ENCODE results near the gene CABP4.
A peak's percentile ranks its signal among the peaks of the same experiment; 100 is the strongest.

Gene CABP4

DNA sequence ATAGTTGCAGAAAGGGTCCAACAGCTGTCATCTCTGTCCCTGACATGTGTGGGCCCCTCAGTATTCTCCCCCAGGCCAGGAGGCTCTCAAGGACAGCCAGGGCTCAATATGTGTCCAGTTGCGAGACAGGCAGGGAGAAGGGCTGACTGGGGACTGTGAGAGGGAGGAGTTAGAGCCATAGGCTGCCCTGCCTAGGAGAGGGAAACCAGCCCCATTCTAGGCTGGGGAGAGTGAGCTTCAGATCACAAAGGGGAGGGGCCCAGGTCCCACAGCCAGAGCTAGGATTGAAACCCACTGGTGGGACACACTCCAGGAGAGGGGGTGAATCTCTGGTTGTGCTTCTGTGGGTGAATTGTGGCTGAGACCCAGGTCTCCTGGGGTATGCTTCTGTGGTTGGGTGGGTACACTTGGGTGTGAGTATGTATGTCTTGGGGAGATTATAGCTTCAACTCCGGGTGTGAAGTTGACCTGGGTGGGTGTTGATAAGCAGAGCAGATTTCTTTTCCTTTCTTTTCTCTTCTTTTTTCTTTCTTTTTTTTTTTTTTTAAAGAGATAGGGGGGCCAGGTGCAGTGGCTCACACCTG is 41.8 kb upstream of the CABP4 start:
- Histone ChIP-seq H3K4me1 (ENCODE audit: insufficient read depth, low read length, severe bottlenecking) (peaks cover 64% of the 10 kb centered on the region), H3K4me2 (ENCODE audit: low read length) (no peak overlapping the region), H3K27ac (ENCODE audit: low read depth, low read length, poor library complexity, severe bottlenecking) (no peak overlapping the region), H3K79me2 (ENCODE audit: insufficient read depth, low read length) (no peaks in the 10 kb centered on the region), H2AFZ (ENCODE audit: low read length) (no peak overlapping the region), H3F3A (ENCODE audit: insufficient read depth, low read length) (no peaks in the 10 kb centered on the region), H3K9me3 (ENCODE audit: low read length) (no peaks in the 10 kb centered on the region), H3K27me3 (ENCODE audit: insufficient read depth, low read length) (peaks cover 3% of the 10 kb centered on the region; the same call in 1 of the 2 replicates), H3K9me2 (ENCODE audit: low read depth, low read length) (no peaks in the 10 kb centered on the region), H4K20me1 (ENCODE audit: insufficient read depth, low read length) (no peaks in the 10 kb centered on the region), H3K4me3 (ENCODE audit: low read depth, low read length, poor library complexity, severe bottlenecking) (no peak overlapping the region), H3K9ac (ENCODE audit: low read length) (no peak overlapping the region), H3K36me3 (ENCODE audit: insufficient read depth, low read length) (peaks cover 11% of the 10 kb centered on the region; the same call in 1 of the 2 replicates)
- no peak for TF ChIP-seq EZH2 (IDR thresholded peaks at IDR 0.05; ENCODE audit: borderline replicate concordance, low read length)
- TF ChIP-seq CTCF (IDR thresholded peaks at IDR 0.05; ENCODE audit: low read length), result no peak

GRCh38 chr11:67415501-67416304 is 39.5 kb upstream of the CABP4 start, which contains the start of gene CARNS1:
TSS of gene CARNS1 (plus strand) at chr11:67415678. CDS start at chr11:67416200, 522 bp downstream.
- Histone ChIP-seq H3K9me2 (ENCODE audit: low read depth, low read length) (no peaks in the 10 kb centered on the region), H2AFZ (ENCODE audit: low read length) (no peak within 1 kb of the TSS), H3F3A (ENCODE audit: insufficient read depth, low read length) (no peaks in the 10 kb centered on the region), H3K4me1 (ENCODE audit: insufficient read depth, low read length, severe bottlenecking) (peaks cover 64% of the 10 kb centered on the region), H3K36me3 (ENCODE audit: insufficient read depth, low read length) (no peaks in the 10 kb centered on the region), H4K20me1 (ENCODE audit: insufficient read depth, low read length) (no peaks in the 10 kb centered on the region), H3K79me2 (ENCODE audit: insufficient read depth, low read length) (no peaks in the 10 kb centered on the region), H3K9me3 (ENCODE audit: low read length) (no peaks in the 10 kb centered on the region), H3K27ac (ENCODE audit: low read depth, low read length, poor library complexity, severe bottlenecking) (no peak within 1 kb of the TSS), H3K4me3 (ENCODE audit: low read depth, low read length, poor library complexity, severe bottlenecking) (no peak within 1 kb of the TSS), H3K9ac (ENCODE audit: low read length) (no peak within 1 kb of the TSS), H3K4me2 (ENCODE audit: low read length) (peak within 1 kb of the TSS; percentile 27; the same call in 1 of the 2 replicates), H3K27me3 (ENCODE audit: insufficient read depth, low read length) (peaks cover 3% of the 10 kb centered on the region; the same call in 1 of the 2 replicates)
- no peak for TF ChIP-seq EZH2 (IDR thresholded peaks at IDR 0.05; ENCODE audit: borderline replicate concordance, low read length)
- TF ChIP-seq CTCF (IDR thresholded peaks at IDR 0.05; ENCODE audit: low read length), result no peak

DNA sequence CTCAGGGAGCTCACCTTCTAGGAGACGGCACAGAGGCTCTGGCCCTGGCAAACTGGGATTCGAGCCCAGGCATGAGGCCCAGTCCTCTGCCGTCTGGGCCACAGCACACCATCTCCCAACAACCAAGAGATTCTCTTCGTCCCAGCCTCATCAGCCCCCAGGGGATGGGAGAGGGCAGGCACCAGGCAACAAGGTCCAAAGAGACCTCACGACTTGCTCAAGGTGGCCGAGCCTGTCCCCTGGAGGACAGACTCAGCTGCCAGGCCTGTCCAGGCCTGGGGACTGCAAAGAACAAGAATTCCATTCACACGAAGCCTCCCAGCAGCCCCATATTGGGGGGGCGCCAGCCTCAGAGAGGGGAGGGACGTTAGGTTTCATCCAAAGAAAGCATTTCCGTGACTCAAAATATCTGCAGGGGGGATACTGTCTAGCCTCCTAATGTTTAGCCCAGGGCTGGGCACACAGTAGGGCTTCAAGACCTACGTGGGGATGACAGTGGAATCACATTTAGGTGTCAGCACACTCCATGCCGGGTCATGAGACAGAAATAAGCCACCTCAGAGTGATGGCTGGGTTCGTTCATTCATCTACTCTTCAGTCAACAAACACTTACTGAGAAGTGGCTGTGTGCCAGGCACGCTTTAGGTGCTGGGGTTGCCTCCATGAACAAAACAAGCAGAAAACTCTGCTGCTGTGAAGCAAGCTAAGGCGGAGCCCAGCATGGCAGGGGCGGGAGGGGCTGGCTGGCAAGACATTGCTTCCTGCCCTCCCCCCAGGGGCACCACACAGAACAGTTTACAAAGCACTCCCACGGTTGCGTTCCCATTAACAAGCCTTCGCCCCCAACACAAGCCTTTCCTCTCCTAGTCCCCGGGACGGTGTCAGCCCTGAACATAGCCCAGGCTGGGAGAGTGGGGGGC is 38.5 kb upstream of the CABP4 start:
- Histone ChIP-seq H3F3A (ENCODE audit: insufficient read depth, low read length) (no peaks in the 10 kb centered on the region), H2AFZ (ENCODE audit: low read length) (no peak overlapping the region), H3K36me3 (ENCODE audit: insufficient read depth, low read length) (no peaks in the 10 kb centered on the region), H3K27me3 (ENCODE audit: insufficient read depth, low read length) (peaks cover 3% of the 10 kb centered on the region; the same call in 1 of the 2 replicates), H3K9me3 (ENCODE audit: low read length) (no peaks in the 10 kb centered on the region), H3K27ac (ENCODE audit: low read depth, low read length, poor library complexity, severe bottlenecking) (peak overlapping the region; percentile 8), H4K20me1 (ENCODE audit: insufficient read depth, low read length) (no peaks in the 10 kb centered on the region), H3K9ac (ENCODE audit: low read length) (no peak overlapping the region; the same call in 1 of the 2 replicates), H3K4me2 (ENCODE audit: low read length) (no peak overlapping the region; the same call in 1 of the 2 replicates), H3K9me2 (ENCODE audit: low read depth, low read length) (no peaks in the 10 kb centered on the region), H3K4me3 (ENCODE audit: low read depth, low read length, poor library complexity, severe bottlenecking) (no peak overlapping the region), H3K79me2 (ENCODE audit: insufficient read depth, low read length) (no peaks in the 10 kb centered on the region), H3K4me1 (ENCODE audit: insufficient read depth, low read length, severe bottlenecking) (peaks cover 61% of the 10 kb centered on the region)
- TF ChIP-seq EZH2 (IDR thresholded peaks at IDR 0.05; ENCODE audit: borderline replicate concordance, low read length) (no peak), CTCF (IDR thresholded peaks at IDR 0.05; ENCODE audit: low read length) (no peak)
